ENCODE results near the gene ARFGAP1. TPM values are rescaled to one million over a fixed set of nuclear protein-coding genes. Genes with fewer than 3 reads are reported as not detected.

Gene ARFGAP1
- polyA plus RNA-seq, 4 donors, result 58.3 to 91.1 (median 76.8) TPM

- no peak for DNase-seq (ENCODE audit: low read depth in 4 of 4, low spot score in 3 of 4)
Measured at GRCh38 chr20:63289311-63290135, 16.9 kb downstream of the ARFGAP1 start.

GRCh38 chr20:63290136-63290676 is 17.6 kb downstream of the ARFGAP1 start:
- no peak for DNase-seq (ENCODE audit: low read depth in 4 of 4, low spot score in 3 of 4)

GRCh38 chr20:63290677-63291472 is 18.3 kb downstream of the ARFGAP1 start:
- no peak for DNase-seq (ENCODE audit: low read depth in 4 of 4, low spot score in 3 of 4)

GRCh38 chr20:63291811-63292210 is 19.2 kb downstream of the ARFGAP1 start:
- no peak for DNase-seq (ENCODE audit: low read depth in 4 of 4, low spot score in 3 of 4)

GRCh38 chr20:63292292-63292701 is 19.7 kb downstream of the ARFGAP1 start:
- no peak for DNase-seq (ENCODE audit: low read depth in 4 of 4, low spot score in 3 of 4)

GRCh38 chr20:63292904-63293303 is 20.3 kb downstream of the ARFGAP1 start, which contains the start of gene COL20A1:
TSS of gene COL20A1 (plus strand) at chr20:63293186. CDS start at chr20:63295108, 1,922 bp downstream.
- DNase-seq (ENCODE audit: low read depth in 4 of 4, low spot score in 3 of 4), result no peak

GRCh38 chr20:63293456-63293855 is 20.8 kb downstream of the ARFGAP1 start:
- DNase-seq (ENCODE audit: low read depth in 4 of 4, low spot score in 3 of 4), result no peak

- no peak for DNase-seq (ENCODE audit: low read depth in 4 of 4, low spot score in 3 of 4)
Measured at GRCh38 chr20:63293871-63294535, 21.4 kb downstream of the ARFGAP1 start.

- DNase-seq (ENCODE audit: low read depth in 4 of 4, low spot score in 3 of 4), result no peak
Measured at GRCh38 chr20:63294536-63294900, 21.9 kb downstream of the ARFGAP1 start.

- no peak for DNase-seq (ENCODE audit: low read depth in 4 of 4, low spot score in 3 of 4)
Measured at GRCh38 chr20:63295018-63295417, 22.4 kb downstream of the ARFGAP1 start.

- no peak for DNase-seq (ENCODE audit: low read depth in 4 of 4, low spot score in 3 of 4)
Measured at GRCh38 chr20:63295422-63295821, 22.8 kb downstream of the ARFGAP1 start.

GRCh38 chr20:63295846-63296245 is 23.2 kb downstream of the ARFGAP1 start:
- no peak for DNase-seq (ENCODE audit: low read depth in 4 of 4, low spot score in 3 of 4)

GRCh38 chr20:63296531-63297299 is 24.1 kb downstream of the ARFGAP1 start:
- no peak for DNase-seq (ENCODE audit: low read depth in 4 of 4, low spot score in 3 of 4)

- DNase-seq (ENCODE audit: low read depth in 4 of 4, low spot score in 3 of 4), result no peak
Measured at GRCh38 chr20:63297371-63297781, 24.8 kb downstream of the ARFGAP1 start.

GRCh38 chr20:63297796-63298572 is 25.4 kb downstream of the ARFGAP1 start:
- DNase-seq (ENCODE audit: low read depth in 4 of 4, low spot score in 3 of 4), result no peak

GRCh38 chr20:63298731-63299312 is 26.2 kb downstream of the ARFGAP1 start:
- no peak for DNase-seq (ENCODE audit: low read depth in 4 of 4, low spot score in 3 of 4)

- no peak for DNase-seq (ENCODE audit: low read depth in 4 of 4, low spot score in 3 of 4)
Measured at GRCh38 chr20:63301671-63302070, 29.1 kb downstream of the ARFGAP1 start.

- no peak for DNase-seq (ENCODE audit: low read depth in 4 of 4, low spot score in 3 of 4)
Measured at GRCh38 chr20:63303095-63303666, 30.6 kb downstream of the ARFGAP1 start.

- DNase-seq (ENCODE audit: low read depth in 4 of 4, low spot score in 3 of 4), result no peak
Measured at GRCh38 chr20:63305393-63305792, 32.8 kb downstream of the ARFGAP1 start.

Measured in left renal pelvis (tissue), 4 donors.